Calu3 (cell line): ENCODE measurements around the gene SUCLG1. TPM values are rescaled to one million over a fixed set of nuclear protein-coding genes. Genes with fewer than 3 reads are reported as not detected.

Experiments used
- BruUV-seq: library from RNA; stranded (reverse); fragments of 400-500 nt; replicated peaks from 2 replicates; lab custom pipeline; 2021; lab: Mats Ljungman, UMichigan
- CTCF ChIA-PET: fragments of 300-600 bp; sonication (Branson Sonifier 250); formaldehyde crosslinking; loops from one replicate; lab custom pipeline; 2022; ENCODE audit warnings: antibody characterized with exemption; lab: Charles Lee
- DNase-seq: peaks from one replicate; pipeline ENCODE4 v3.0.0; 2022
- H3K27ac Mint-ChIP-seq: one replicate; pipeline ENCODE4 v1.8.0; 2022; ENCODE audit warnings: mixed read lengths; ENCODE audit not compliant: unreplicated experiment
- H3K27me3 Mint-ChIP-seq: one replicate; pipeline ENCODE4 v1.8.0; 2022; ENCODE audit warnings: mixed read lengths; ENCODE audit not compliant: unreplicated experiment
- H3K36me3 Mint-ChIP-seq: one replicate; pipeline ENCODE4 v1.8.0; 2022; ENCODE audit warnings: mild to moderate bottlenecking, moderate library complexity, mixed read lengths; ENCODE audit not compliant: insufficient read depth, unreplicated experiment
- H3K4me1 Mint-ChIP-seq: one replicate; pipeline ENCODE4 v1.8.0; 2022; ENCODE audit warnings: mild to moderate bottlenecking, low read depth, mixed read lengths; ENCODE audit not compliant: unreplicated experiment
- H3K4me3 Mint-ChIP-seq: one replicate; pipeline ENCODE4 v1.8.0; 2022; ENCODE audit warnings: mild to moderate bottlenecking, low read depth, moderate library complexity, mixed read lengths; ENCODE audit not compliant: unreplicated experiment
- H3K9me3 Mint-ChIP-seq: one replicate; pipeline ENCODE4 v1.8.0; 2022; ENCODE audit warnings: low read depth, mixed read lengths; ENCODE audit not compliant: unreplicated experiment
- intact Hi-C: fragments of 100-400 bp; cut with micrococcal nuclease; formaldehyde crosslinking; loops from one replicate; pipeline ENCODE4 v1.10.0; 2022; ENCODE audit not compliant: unreplicated experiment
- total RNA-seq: library from RNA; stranded (reverse); gene quantifications from 2 replicates; pipeline ENCODE4 v1.2.3, GENCODE V29; 2022
- TF ChIP-seq, protein P1 (sequence below): fragments of 200-600 bp; IDR thresholded peaks from one replicate; pipeline ENCODE4 v1.8.0; 2022; ENCODE audit warnings: antibody characterized with exemption; ENCODE audit not compliant: unreplicated experiment

The SUCLG1 gene
- total RNA-seq, 1 experiment from 2014 or later, result 78.9 TPM

- no TSS peak for BruUV-seq
- H3K36me3 Mint-ChIP-seq, result no peaks in the 10 kb centered on the region
- H3K4me3 Mint-ChIP-seq, result no peak overlapping the region
- H3K4me1 Mint-ChIP-seq, result peaks cover 24% of the 10 kb centered on the region
- TF ChIP-seq, protein P1, sequence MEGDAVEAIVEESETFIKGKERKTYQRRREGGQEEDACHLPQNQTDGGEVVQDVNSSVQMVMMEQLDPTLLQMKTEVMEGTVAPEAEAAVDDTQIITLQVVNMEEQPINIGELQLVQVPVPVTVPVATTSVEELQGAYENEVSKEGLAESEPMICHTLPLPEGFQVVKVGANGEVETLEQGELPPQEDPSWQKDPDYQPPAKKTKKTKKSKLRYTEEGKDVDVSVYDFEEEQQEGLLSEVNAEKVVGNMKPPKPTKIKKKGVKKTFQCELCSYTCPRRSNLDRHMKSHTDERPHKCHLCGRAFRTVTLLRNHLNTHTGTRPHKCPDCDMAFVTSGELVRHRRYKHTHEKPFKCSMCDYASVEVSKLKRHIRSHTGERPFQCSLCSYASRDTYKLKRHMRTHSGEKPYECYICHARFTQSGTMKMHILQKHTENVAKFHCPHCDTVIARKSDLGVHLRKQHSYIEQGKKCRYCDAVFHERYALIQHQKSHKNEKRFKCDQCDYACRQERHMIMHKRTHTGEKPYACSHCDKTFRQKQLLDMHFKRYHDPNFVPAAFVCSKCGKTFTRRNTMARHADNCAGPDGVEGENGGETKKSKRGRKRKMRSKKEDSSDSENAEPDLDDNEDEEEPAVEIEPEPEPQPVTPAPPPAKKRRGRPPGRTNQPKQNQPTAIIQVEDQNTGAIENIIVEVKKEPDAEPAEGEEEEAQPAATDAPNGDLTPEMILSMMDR, result no peak
- H3K9me3 Mint-ChIP-seq, result no peaks in the 10 kb centered on the region
- CTCF ChIA-PET, result no interaction called here
- H3K27me3 Mint-ChIP-seq, result no peaks in the 10 kb centered on the region
- DNase-seq, result no peak
- no peak overlapping the region for H3K27ac Mint-ChIP-seq
- intact Hi-C loops, result no loop called here
Observed at GRCh38 chr2:84483320-84483719, 24.2 kb upstream of the SUCLG1 start.

GRCh38 chr2:84482603-84483002 is 23.5 kb upstream of the SUCLG1 start:
- Mint-ChIP-seq H3K27ac (no peak overlapping the region), H3K4me1 (peaks cover 24% of the 10 kb centered on the region), H3K36me3 (no peaks in the 10 kb centered on the region), H3K27me3 (no peaks in the 10 kb centered on the region), H3K4me3 (no peak overlapping the region), H3K9me3 (no peaks in the 10 kb centered on the region)
- intact Hi-C loops, result no loop called here
- TF ChIP-seq, protein P1, result no peak
- no peak for DNase-seq
- CTCF ChIA-PET, result no interaction called here
- no TSS peak for BruUV-seq

DNA sequence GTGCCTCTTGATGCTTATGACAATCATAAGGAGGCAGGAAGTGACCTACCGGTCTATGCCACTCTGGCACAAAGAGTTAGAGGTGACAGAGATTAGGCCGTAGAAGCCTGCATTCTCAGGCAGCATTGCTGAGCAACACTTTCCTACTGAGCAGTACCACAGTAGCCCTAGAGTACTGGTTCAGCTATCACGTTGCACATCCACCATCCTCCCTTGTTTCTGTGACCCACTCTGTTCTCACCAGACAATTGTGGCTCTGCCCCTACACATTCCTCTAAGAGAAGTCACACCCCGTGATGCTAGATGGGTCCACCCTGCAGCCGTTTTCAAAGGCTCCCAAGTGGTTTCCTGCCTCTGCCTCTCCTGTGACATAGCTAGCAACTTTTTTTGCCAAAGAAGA is 22.6 kb upstream of the SUCLG1 start:
- DNase-seq, result no peak
- intact Hi-C loops, result no loop called here
- Mint-ChIP-seq H3K27ac (no peak overlapping the region), H3K4me1 (peaks cover 25% of the 10 kb centered on the region), H3K9me3 (peaks cover 2% of the 10 kb centered on the region), H3K36me3 (no peaks in the 10 kb centered on the region), H3K4me3 (no peak overlapping the region), H3K27me3 (no peaks in the 10 kb centered on the region)
- CTCF ChIA-PET, result no interaction called here
- BruUV-seq, result no TSS peak
- TF ChIP-seq, protein P1, result no peak

GRCh38 chr2:84478867-84479266 is 19.8 kb upstream of the SUCLG1 start:
- TF ChIP-seq, protein P1, result no peak
- Mint-ChIP-seq H3K27me3 (no peaks in the 10 kb centered on the region), H3K4me3 (no peak overlapping the region), H3K4me1 (peaks cover 20% of the 10 kb centered on the region), H3K36me3 (peaks cover 7% of the 10 kb centered on the region), H3K9me3 (peaks cover 5% of the 10 kb centered on the region), H3K27ac (no peak overlapping the region)
- CTCF ChIA-PET, result no interaction called here
- BruUV-seq, result no TSS peak
- intact Hi-C loops, result no loop called here
- no peak for DNase-seq
